K562 (cell line): ENCODE data around the gene ERI2. TPM values are rescaled to one million over a fixed set of nuclear protein-coding genes. Genes with fewer than 3 reads are reported as not detected.

Experiments used
- HDAC8 ChIP-seq: fragments of 450-650 bp; IDR thresholded peaks from 2 replicates; pipeline ENCODE4 v1.6.1; 2016; ENCODE audit warnings: mild to moderate bottlenecking, missing genetic modification characterization, moderate library complexity, missing compliant biosample characterization
- NR4A1 ChIP-seq, 2 experiments: fragments of 250-450 bp in 1 of 2; fragments of 450-650 bp in 1 of 2; sonication (Bioruptor Pico) in 1 of 2; IDR thresholded peaks; 2 replicates each; pipeline versions ENCODE4 v1.4.0 to v1.6.1; 2016 to 2020; ENCODE audit warnings: mild to moderate bottlenecking in 2 of 2, missing compliant biosample characterization in 1 of 2, missing genetic modification characterization in 1 of 2, moderate library complexity in 1 of 2
- PYGO2 ChIP-seq: fragments of 450-650 bp; IDR thresholded peaks from 2 replicates; pipeline ENCODE4 v1.6.1; 2016; ENCODE audit warnings: mild to moderate bottlenecking, missing genetic modification characterization, moderate library complexity, missing compliant biosample characterization
- SMARCA4 ChIP-seq: fragments of 450-650 bp; IDR thresholded peaks from 2 replicates; pipeline ENCODE4 v1.6.1; 2016
- ZNF184 ChIP-seq: sonication (generic); formaldehyde crosslinking; IDR thresholded peaks from 2 replicates; pipeline ENCODE4 v1.5.0; 2020; ENCODE audit warnings: missing genetic modification reagents
- ZNF316 ChIP-seq: fragments of 450-650 bp; IDR thresholded peaks from 2 replicates; pipeline ENCODE4 v1.6.1; 2016
- ZNF41 ChIP-seq: fragments of 250-450 bp; sonication (Bioruptor Pico); conservative IDR thresholded peaks from 2 replicates; pipeline ENCODE4 v1.4.0; 2020; ENCODE audit warnings: mild to moderate bottlenecking
- ZNF79 ChIP-seq: fragments of 250-450 bp; sonication (Bioruptor Pico); IDR thresholded peaks from 2 replicates; pipeline ENCODE4 v1.4.0; 2020; ENCODE audit warnings: low read depth, mild to moderate bottlenecking, moderate library complexity
- polyA plus RNA-seq, 8 experiments: library from polyadenylated mRNA; depleted of rRNA in 4 of 8; stranded (reverse) in 5 of 8; unstranded in 3 of 8; fragments of >200 nt; fragmentation: Nextera tagmentation in 2 of 8; fragmentation: Illumina TruSeq in 1 of 8; extraction: Ambion mirVana in 2 of 8; extraction: Trizol in 1 of 8; gene quantifications; 2 replicates each; pipeline versions ENCODE4 v1.2.1 to v1.2.3, GENCODE V29; 2011 to 2014; ENCODE audit warnings: inconsistent platforms in 1 of 8, missing spikeins in 1 of 8
- total RNA-seq, 7 experiments: library from RNA; depleted of rRNA in 6 of 7; stranded (reverse); fragments of >200 nt in 6 of 7; fragmentation: Illumina TruSeq in 2 of 7; extraction: Trizol in 2 of 7; gene quantifications; 2 replicates each; pipeline versions ENCODE4 v1.2.1 to v1.2.3, GENCODE V29; 2011 to 2021; ENCODE audit warnings: low replicate concordance in 1 of 7
- TF ChIP-seq, protein P1 (sequence below): fragments of 250-450 bp; sonication (Bioruptor Pico); IDR thresholded peaks from 2 replicates; pipeline ENCODE4 v1.5.1; 2021; ENCODE audit warnings: mild to moderate bottlenecking
- TF ChIP-seq, protein P2 (sequence below): sonication (generic); formaldehyde crosslinking; IDR thresholded peaks from 2 replicates; pipeline ENCODE4 v1.8.1; 2023; ENCODE audit warnings: mild to moderate bottlenecking, missing genetic modification reagents
- TF ChIP-seq, protein P3 (sequence below): sonication (generic); formaldehyde crosslinking; IDR thresholded peaks from 2 replicates; pipeline ENCODE4 v1.8.0; 2022; ENCODE audit warnings: missing genetic modification reagents, mild to moderate bottlenecking, borderline replicate concordance
- TF ChIP-seq, protein P4 (sequence below): fragments of 250-450 bp; sonication (Bioruptor Pico); IDR thresholded peaks from 2 replicates; pipeline ENCODE4 v1.4.0; 2020; ENCODE audit warnings: mild to moderate bottlenecking, moderate library complexity, borderline replicate concordance
- TF ChIP-seq, protein P5 (sequence below): fragments of 450-650 bp; IDR thresholded peaks from 2 replicates; pipeline ENCODE4 v1.6.1; 2017; ENCODE audit warnings: antibody characterized with exemption, mild to moderate bottlenecking
- TF ChIP-seq, protein P6 (sequence below): fragments of 250-450 bp; sonication (Bioruptor Pico); IDR thresholded peaks from 2 replicates; pipeline ENCODE4 v1.5.0; 2021

The ERI2 gene
- total and polyA plus RNA-seq, 9 of the 15 experiments (the other 6 are each of a cell fraction or from before 2014, with no cell fraction given): 23.3 to 57.0 (median 48.1) TPM

DNA sequence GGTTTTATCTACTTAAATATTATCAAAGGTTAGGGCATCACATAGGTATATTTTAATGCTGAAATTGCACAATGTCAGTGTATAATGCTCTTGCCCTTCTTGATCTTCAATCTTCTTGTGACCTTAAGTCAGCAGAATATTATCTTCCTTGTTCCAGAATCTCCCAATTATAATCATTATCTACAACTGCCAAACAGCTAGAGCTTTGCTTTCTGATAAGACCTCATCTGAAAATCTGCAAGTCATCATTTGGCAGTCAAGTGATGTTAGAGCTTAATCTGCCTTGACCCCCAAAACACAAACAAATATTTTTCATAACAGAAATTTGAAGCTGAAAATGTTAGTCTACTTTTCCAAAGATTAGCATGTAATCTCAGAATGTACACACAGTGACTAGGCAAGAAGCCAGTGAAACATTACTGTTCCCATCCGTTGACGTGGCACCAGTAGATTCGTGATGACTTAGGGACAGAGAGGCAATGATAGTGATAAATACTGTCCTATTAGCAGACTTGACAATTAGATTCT, 19.8 kb upstream of the ERI2 start (continued):
- TF ChIP-seq, protein P1, sequence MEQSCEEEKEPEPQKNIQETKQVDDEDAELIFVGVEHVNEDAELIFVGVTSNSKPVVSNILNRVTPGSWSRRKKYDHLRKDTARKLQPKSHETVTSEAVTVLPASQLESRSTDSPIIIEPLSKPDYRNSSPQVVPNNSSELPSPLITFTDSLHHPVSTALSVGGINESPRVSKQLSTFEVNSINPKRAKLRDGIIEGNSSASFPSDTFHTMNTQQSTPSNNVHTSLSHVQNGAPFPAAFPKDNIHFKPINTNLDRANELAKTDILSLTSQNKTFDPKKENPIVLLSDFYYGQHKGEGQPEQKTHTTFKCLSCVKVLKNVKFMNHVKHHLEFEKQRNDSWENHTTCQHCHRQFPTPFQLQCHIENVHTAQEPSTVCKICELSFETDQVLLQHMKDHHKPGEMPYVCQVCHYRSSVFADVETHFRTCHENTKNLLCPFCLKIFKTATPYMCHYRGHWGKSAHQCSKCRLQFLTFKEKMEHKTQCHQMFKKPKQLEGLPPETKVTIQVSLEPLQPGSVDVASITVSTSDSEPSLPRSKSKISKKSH (CRISPR knock-in tag): no peak
- TF ChIP-seq HDAC8 (no peak), NR4A1 (CRISPR knock-in tag; IDR thresholded peaks at IDR 0.05) (no peak), NR4A1 (tag; IDR thresholded peaks at IDR 0.05) (0 out of 2 replicates have a peak, but pooled peaks have one; percentile 53), SMARCA4 (peak; percentile 95), ZNF41 (CRISPR knock-in tag) (0 out of 2 replicates have a peak, but pooled peaks have one; percentile 54), ZNF316 (peak; percentile 98), ZNF184 (CRISPR knock-in tag) (no peak), PYGO2 (tag) (peak; percentile 87), ZNF79 (CRISPR knock-in tag) (0 out of 2 replicates have a peak, but pooled peaks have one; percentile 41)
- TF ChIP-seq, protein P2, sequence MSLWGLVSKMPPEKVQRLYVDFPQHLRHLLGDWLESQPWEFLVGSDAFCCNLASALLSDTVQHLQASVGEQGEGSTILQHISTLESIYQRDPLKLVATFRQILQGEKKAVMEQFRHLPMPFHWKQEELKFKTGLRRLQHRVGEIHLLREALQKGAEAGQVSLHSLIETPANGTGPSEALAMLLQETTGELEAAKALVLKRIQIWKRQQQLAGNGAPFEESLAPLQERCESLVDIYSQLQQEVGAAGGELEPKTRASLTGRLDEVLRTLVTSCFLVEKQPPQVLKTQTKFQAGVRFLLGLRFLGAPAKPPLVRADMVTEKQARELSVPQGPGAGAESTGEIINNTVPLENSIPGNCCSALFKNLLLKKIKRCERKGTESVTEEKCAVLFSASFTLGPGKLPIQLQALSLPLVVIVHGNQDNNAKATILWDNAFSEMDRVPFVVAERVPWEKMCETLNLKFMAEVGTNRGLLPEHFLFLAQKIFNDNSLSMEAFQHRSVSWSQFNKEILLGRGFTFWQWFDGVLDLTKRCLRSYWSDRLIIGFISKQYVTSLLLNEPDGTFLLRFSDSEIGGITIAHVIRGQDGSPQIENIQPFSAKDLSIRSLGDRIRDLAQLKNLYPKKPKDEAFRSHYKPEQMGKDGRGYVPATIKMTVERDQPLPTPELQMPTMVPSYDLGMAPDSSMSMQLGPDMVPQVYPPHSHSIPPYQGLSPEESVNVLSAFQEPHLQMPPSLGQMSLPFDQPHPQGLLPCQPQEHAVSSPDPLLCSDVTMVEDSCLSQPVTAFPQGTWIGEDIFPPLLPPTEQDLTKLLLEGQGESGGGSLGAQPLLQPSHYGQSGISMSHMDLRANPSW (CRISPR knock-in tag): no peak
- TF ChIP-seq, protein P3, sequence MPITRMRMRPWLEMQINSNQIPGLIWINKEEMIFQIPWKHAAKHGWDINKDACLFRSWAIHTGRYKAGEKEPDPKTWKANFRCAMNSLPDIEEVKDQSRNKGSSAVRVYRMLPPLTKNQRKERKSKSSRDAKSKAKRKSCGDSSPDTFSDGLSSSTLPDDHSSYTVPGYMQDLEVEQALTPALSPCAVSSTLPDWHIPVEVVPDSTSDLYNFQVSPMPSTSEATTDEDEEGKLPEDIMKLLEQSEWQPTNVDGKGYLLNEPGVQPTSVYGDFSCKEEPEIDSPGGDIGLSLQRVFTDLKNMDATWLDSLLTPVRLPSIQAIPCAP (CRISPR knock-in tag): no peak
- TF ChIP-seq, protein P4, sequence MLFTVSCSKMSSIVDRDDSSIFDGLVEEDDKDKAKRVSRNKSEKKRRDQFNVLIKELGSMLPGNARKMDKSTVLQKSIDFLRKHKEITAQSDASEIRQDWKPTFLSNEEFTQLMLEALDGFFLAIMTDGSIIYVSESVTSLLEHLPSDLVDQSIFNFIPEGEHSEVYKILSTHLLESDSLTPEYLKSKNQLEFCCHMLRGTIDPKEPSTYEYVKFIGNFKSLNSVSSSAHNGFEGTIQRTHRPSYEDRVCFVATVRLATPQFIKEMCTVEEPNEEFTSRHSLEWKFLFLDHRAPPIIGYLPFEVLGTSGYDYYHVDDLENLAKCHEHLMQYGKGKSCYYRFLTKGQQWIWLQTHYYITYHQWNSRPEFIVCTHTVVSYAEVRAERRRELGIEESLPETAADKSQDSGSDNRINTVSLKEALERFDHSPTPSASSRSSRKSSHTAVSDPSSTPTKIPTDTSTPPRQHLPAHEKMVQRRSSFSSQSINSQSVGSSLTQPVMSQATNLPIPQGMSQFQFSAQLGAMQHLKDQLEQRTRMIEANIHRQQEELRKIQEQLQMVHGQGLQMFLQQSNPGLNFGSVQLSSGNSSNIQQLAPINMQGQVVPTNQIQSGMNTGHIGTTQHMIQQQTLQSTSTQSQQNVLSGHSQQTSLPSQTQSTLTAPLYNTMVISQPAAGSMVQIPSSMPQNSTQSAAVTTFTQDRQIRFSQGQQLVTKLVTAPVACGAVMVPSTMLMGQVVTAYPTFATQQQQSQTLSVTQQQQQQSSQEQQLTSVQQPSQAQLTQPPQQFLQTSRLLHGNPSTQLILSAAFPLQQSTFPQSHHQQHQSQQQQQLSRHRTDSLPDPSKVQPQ (CRISPR knock-in tag): no peak
- TF ChIP-seq, protein P5, sequence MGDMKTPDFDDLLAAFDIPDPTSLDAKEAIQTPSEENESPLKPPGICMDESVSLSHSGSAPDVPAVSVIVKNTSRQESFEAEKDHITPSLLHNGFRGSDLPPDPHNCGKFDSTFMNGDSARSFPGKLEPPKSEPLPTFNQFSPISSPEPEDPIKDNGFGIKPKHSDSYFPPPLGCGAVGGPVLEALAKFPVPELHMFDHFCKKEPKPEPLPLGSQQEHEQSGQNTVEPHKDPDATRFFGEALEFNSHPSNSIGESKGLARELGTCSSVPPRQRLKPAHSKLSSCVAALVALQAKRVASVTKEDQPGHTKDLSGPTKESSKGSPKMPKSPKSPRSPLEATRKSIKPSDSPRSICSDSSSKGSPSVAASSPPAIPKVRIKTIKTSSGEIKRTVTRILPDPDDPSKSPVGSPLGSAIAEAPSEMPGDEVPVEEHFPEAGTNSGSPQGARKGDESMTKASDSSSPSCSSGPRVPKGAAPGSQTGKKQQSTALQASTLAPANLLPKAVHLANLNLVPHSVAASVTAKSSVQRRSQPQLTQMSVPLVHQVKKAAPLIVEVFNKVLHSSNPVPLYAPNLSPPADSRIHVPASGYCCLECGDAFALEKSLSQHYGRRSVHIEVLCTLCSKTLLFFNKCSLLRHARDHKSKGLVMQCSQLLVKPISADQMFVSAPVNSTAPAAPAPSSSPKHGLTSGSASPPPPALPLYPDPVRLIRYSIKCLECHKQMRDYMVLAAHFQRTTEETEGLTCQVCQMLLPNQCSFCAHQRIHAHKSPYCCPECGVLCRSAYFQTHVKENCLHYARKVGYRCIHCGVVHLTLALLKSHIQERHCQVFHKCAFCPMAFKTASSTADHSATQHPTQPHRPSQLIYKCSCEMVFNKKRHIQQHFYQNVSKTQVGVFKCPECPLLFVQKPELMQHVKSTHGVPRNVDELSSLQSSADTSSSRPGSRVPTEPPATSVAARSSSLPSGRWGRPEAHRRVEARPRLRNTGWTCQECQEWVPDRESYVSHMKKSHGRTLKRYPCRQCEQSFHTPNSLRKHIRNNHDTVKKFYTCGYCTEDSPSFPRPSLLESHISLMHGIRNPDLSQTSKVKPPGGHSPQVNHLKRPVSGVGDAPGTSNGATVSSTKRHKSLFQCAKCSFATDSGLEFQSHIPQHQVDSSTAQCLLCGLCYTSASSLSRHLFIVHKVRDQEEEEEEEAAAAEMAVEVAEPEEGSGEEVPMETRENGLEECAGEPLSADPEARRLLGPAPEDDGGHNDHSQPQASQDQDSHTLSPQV: peak; percentile 61; the same call in 1 of the 2 replicates
- TF ChIP-seq, protein P6, sequence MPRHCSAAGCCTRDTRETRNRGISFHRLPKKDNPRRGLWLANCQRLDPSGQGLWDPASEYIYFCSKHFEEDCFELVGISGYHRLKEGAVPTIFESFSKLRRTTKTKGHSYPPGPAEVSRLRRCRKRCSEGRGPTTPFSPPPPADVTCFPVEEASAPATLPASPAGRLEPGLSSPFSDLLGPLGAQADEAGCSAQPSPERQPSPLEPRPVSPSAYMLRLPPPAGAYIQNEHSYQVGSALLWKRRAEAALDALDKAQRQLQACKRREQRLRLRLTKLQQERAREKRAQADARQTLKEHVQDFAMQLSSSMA (CRISPR knock-in tag): no peak
